HL-60 (cell line): ENCODE data around the gene SLC9A6.

Source experiments
- DNase-seq, 2 experiments: peaks; one replicate each; pipeline ENCODE4 v3.0.0-alpha.2; 2010 to 2020; ENCODE audit warnings: low read depth in 1 of 2, low spot score in 1 of 2
- H3K27ac ChIP-seq: fragments of 250-450 bp; sonication (Bioruptor Pico); replicated peaks from 2 replicates; pipeline ENCODE4 v1.5.1; 2020; ENCODE audit warnings: mild to moderate bottlenecking, moderate library complexity
- H3K27me3 ChIP-seq: fragments of 250-450 bp; sonication (Bioruptor Pico); 2 replicates; pipeline ENCODE4 v1.5.1; 2021; ENCODE audit warnings: mild to moderate bottlenecking, moderate library complexity; ENCODE audit not compliant: insufficient read depth, poor library complexity, severe bottlenecking
- H3K4me3 ChIP-seq: replicated peaks from 2 replicates; pipeline ENCODE4 v1.5.1; 2011; ENCODE audit warnings: mild to moderate bottlenecking, control low read depth, low read length; ENCODE audit not compliant: insufficient read depth
- GABPA ChIP-seq: IDR thresholded peaks from 2 replicates; pipeline ENCODE4 v1.6.1; 2012; ENCODE audit warnings: low read depth
- POLR2AphosphoS5 ChIP-seq: IDR thresholded peaks from 2 replicates; pipeline ENCODE4 v1.6.1; 2012; ENCODE audit warnings: low read depth
- SPI1 ChIP-seq: IDR thresholded peaks from 2 replicates; pipeline ENCODE4 v1.6.1; 2012; ENCODE audit warnings: low read depth, mild to moderate bottlenecking, borderline replicate concordance
- TF ChIP-seq, protein P1 (sequence below): IDR thresholded peaks from 2 replicates; pipeline ENCODE4 v1.6.1; 2012; ENCODE audit warnings: low read depth; ENCODE audit not compliant: insufficient replicate concordance
- TF ChIP-seq, protein P2 (sequence below): IDR thresholded peaks from one replicate; pipeline ENCODE4 v1.5.1; 2011; ENCODE audit warnings: low read length, control low read depth, inconsistent platforms; ENCODE audit not compliant: insufficient read depth

SLC9A6 gene

DNA sequence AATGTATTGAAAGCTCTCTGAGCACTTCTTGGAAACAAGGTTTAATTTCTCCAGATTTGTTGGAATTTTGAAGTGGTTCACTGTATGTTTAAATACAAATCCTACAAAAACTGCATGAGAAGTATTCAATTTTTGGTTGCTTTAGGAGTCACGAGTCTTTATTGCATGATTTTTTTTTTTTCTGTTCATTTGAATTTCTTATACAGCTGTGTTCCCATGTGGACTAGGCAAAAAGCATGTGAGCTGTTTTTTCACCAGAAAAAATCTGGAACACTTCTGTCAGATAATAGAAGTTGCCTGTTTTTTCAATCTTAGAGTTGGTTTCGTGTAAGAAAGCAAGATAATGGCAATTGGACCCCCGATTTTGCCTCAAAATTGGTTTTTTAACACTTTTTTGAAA, 66.4 kb downstream of the SLC9A6 start:
- no peaks in the 10 kb centered on the region for H3K27me3 ChIP-seq
- H3K27ac ChIP-seq: no peak overlapping the region
- no peak for DNase-seq
- no peak for TF ChIP-seq GABPA
- TF ChIP-seq, protein P1, sequence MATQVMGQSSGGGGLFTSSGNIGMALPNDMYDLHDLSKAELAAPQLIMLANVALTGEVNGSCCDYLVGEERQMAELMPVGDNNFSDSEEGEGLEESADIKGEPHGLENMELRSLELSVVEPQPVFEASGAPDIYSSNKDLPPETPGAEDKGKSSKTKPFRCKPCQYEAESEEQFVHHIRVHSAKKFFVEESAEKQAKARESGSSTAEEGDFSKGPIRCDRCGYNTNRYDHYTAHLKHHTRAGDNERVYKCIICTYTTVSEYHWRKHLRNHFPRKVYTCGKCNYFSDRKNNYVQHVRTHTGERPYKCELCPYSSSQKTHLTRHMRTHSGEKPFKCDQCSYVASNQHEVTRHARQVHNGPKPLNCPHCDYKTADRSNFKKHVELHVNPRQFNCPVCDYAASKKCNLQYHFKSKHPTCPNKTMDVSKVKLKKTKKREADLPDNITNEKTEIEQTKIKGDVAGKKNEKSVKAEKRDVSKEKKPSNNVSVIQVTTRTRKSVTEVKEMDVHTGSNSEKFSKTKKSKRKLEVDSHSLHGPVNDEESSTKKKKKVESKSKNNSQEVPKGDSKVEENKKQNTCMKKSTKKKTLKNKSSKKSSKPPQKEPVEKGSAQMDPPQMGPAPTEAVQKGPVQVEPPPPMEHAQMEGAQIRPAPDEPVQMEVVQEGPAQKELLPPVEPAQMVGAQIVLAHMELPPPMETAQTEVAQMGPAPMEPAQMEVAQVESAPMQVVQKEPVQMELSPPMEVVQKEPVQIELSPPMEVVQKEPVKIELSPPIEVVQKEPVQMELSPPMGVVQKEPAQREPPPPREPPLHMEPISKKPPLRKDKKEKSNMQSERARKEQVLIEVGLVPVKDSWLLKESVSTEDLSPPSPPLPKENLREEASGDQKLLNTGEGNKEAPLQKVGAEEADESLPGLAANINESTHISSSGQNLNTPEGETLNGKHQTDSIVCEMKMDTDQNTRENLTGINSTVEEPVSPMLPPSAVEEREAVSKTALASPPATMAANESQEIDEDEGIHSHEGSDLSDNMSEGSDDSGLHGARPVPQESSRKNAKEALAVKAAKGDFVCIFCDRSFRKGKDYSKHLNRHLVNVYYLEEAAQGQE: no peak
- TF ChIP-seq, protein P2, sequence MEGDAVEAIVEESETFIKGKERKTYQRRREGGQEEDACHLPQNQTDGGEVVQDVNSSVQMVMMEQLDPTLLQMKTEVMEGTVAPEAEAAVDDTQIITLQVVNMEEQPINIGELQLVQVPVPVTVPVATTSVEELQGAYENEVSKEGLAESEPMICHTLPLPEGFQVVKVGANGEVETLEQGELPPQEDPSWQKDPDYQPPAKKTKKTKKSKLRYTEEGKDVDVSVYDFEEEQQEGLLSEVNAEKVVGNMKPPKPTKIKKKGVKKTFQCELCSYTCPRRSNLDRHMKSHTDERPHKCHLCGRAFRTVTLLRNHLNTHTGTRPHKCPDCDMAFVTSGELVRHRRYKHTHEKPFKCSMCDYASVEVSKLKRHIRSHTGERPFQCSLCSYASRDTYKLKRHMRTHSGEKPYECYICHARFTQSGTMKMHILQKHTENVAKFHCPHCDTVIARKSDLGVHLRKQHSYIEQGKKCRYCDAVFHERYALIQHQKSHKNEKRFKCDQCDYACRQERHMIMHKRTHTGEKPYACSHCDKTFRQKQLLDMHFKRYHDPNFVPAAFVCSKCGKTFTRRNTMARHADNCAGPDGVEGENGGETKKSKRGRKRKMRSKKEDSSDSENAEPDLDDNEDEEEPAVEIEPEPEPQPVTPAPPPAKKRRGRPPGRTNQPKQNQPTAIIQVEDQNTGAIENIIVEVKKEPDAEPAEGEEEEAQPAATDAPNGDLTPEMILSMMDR: no peak
- no peak for TF ChIP-seq POLR2AphosphoS5
- no peak for TF ChIP-seq SPI1
- H3K4me3 ChIP-seq: no peak overlapping the region

DNA sequence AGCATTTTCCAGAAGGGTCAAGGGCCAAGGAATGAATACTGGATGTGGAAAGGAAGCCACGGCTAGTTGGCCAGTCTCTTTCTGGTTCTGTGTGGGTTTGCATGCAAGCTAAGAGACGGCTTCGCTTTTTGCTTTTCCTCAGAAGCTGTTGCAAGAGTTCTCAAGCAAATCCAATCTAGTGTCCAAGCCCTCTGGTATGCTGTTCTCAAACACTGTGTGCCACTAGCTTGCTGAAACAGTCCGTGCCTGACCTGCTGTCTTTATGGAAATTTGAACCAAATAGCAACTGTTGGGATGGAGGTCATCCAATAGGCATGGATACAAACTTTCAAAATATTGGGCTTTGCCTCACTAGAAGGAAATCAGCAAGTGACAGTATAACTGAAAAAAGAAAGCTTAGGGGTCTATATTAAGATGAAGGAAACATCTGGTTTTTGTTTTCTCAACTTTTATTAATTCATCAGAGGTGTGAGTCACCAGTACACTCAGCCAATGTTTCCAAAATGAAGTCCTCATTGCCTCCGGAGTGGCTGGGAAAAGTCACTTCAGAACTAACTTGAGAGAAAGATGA, 70.5 kb downstream of the SLC9A6 start:
- no peak for DNase-seq
- TF ChIP-seq, protein P2: no peak
- TF ChIP-seq SPI1 (no peak), POLR2AphosphoS5 (no peak), GABPA (no peak)
- TF ChIP-seq, protein P1: no peak
- no peak overlapping the region for H3K27ac ChIP-seq
- no peak overlapping the region for H3K4me3 ChIP-seq
- no peaks in the 10 kb centered on the region for H3K27me3 ChIP-seq

DNA sequence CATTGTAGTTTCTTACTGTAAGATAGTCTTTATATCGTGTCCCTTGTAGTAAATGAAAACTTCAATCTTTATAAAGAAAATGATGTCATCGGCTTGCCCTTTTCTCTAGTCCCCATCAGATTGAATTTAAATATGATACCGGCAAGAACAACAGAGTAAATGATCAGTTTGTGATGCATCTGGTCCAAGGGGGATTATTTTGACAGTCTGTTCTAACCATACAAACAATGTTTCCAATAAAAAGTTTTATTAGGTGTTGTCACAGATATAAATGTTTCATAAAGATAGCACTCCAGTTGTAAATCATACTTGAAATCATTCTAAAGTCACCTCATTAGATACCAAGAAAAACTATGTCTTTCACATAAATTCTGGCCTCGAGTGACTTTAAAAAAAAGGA, 72.3 kb downstream of the SLC9A6 start:
- DNase-seq: no peak
- no peak overlapping the region for H3K4me3 ChIP-seq
- no peak overlapping the region for H3K27ac ChIP-seq
- no peaks in the 10 kb centered on the region for H3K27me3 ChIP-seq
- TF ChIP-seq, protein P2: no peak
- TF ChIP-seq POLR2AphosphoS5 (no peak), SPI1 (no peak), GABPA (no peak)
- TF ChIP-seq, protein P1: no peak
